ENCODE results near the gene SNAP47.

SNAP47 gene

DNA sequence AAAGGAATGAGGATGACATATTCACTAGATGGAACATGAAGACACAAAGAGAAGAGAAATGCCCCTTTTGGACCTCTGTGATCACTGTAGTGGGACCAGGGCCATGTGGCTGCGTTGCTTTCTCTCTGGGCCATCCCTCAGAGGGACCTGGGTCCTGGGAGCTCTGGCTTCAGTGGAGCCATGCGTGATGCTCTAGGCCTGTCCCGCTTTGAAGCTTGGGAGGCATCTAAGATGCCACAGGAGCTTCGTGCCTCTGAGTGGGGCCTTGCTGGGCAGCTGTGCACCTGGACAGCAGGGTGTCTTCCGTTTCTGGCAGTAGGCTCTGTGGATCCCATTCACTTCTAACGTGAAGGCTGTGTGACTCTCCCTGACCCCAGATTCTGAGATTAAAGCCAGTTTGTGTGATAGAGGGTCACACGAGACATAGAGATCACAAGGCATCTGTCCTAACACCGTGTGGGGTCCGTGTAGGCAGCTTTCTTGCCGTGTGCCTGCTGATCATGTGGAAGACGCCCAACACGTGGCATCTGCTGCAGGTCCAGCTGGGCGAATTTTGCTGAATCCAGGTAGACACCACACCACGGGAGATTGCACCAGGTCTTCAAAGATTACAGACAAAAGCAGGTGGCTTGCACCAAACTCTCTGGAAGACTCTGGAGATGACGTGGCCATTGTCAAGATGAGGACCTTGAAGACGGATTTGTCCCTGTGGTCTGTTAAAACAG, 63.0 kb downstream of the SNAP47 start:
- no peak for FAIRE-seq

DNA sequence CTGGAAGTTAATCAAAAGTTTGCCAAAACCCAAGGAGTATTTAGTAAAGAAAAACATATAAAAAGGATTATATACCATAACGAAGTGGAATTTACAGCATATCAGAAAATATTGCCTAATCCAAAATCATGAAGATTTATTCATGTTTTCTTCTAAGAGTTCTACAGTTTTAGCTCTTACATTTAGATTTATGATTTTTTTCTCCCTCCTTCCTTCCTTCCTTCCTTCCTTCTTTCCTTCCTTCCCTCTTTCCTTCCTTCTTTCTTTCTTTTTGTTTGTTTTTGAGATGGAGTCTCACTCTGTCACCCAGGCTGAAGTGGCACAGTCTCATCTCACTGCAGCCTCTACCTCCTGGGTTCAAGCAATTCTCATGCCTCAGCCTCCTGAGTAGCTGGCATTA, 64.5 kb downstream of the SNAP47 start:
- FAIRE-seq = no peak

DNA sequence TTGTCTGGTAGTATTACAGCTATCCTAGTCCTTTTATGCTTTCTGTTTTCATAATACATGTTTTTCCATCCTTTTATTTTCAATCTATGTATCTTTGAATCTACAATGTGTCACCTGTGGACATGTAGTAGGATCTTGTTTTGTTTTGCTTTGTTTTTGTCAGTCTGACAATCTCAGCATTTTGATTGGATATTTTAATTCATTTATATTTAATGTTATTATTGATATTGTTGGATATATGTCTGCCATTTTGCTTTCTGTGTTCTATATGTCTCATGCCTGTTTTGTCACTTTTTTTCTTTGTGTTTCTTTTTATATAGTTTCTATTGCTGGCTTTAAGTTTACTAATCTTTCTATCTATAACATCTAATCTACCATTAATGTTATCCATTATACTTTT, 68.7 kb downstream of the SNAP47 start:
- FAIRE-seq = peak; percentile 71

DNA sequence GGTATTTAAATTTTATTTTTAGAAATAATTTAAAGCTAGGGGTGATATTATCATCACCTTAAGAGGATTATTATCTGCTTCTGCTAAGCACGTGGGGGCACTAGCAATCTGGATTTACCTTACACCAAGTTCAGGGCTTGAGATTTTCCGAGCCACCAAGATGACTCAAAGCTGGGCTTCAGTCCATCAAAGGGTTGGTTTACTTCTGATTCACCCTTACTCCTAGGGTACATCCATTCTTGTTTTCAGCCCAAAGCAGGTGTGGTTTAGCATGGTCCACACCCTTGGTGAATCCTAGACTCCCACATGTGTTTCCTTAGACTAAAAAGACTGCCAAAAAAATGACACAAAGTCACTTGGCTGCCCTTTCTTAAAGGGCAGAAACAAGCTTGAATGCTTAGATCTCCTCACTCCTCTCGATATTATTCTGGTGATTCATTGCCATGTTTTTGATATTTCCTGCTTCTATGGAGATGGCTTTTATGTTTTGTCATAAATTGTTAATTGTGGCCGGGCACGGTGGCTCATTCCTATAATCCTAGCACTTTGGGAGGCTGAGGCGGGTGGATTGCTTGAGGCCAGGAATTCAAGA, 70.5 kb downstream of the SNAP47 start:
- peak; percentile 82 for FAIRE-seq

DNA sequence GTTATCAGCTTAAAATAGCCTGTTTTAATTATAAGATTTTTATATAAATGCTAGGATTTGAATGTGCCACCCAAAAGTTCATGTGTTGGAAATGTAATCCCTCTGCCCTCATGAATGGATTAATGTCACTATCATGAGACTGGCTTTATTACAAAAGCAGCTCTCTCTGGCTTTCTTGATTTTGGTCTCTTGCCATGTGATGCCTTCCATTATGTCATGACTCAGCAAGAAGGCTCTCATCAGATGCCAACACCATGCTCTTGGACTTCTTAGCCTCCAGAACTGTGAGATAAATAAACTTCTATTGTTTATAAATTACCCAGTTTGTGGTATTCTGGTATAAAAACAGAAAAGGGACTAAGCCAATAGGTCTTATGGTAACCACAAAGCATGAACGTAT, 73.3 kb downstream of the SNAP47 start:
- FAIRE-seq = no peak

DNA sequence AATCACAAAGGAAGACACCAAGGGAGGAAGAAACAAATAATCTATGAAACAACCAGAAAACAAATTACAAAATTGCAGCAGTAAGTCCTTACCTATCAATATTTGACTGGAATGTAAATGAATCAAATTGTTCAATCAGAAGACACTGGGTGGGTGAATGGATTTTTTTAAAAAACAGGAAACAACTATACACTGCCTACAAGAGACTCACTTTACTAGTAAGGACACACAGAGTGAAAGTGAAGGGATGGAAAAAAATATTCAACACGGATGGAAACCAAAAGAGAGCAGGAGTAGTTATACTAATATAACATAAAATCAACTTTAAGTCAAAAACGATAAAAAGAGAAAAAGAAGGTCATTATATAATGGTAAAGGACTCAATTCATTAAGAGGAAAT, 73.8 kb downstream of the SNAP47 start:
- FAIRE-seq = no peak

GRCh38 chr1:227813962-227814361, 78.7 kb downstream of the SNAP47 start:
- no peak for FAIRE-seq

DNA sequence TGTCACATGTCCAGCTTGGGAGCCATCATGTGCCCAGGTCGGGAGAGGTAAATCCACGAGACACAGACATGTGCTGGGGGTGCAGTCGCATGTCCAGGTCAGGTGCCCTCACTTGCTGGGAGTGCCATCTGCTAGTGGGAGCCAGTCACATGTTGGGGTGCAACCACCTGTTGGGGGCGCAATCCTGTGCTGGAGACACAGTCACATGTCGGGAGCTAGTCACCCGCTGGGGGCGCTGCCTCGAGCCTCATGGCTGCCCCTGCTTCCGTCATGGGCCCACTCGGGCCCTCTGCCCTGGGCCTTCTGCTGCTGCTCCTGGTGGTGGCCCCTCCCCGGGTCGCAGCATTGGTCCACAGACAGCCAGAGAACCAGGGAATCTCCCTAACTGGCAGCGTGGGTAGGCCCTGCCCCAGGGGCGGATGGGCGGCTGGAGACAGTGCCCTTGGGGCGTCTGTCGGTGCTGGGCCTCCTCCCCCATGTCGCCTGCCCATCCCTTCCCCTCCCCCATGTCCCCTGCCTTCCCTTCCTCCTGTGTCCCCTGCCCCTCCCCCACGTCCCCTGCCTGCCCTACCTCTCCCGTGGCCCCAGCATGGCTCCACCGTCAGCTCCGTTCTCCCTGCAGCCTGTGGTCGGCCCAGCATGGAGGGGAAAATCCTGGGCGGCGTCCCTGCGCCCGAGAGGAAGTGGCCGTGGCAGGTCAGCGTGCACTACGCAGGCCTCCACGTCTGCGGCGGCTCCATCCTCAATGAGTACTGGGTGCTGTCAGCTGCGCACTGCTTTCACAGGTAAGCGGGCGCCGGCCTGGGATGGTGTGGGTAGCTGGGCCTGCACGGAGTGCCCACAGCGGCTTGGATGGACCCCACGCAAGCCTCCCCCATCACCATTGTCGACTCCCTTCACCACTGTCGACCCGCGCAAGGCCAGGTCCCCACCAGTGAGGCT, 80.5 kb downstream of the SNAP47 start, which contains the start of gene PRSS38:
Gene PRSS38, plus strand, starts transcription at position 208 of the 942 bp plus-strand sequence. Its CDS starts 42 bp downstream, at position 250.
- FAIRE-seq = no peak

DNA sequence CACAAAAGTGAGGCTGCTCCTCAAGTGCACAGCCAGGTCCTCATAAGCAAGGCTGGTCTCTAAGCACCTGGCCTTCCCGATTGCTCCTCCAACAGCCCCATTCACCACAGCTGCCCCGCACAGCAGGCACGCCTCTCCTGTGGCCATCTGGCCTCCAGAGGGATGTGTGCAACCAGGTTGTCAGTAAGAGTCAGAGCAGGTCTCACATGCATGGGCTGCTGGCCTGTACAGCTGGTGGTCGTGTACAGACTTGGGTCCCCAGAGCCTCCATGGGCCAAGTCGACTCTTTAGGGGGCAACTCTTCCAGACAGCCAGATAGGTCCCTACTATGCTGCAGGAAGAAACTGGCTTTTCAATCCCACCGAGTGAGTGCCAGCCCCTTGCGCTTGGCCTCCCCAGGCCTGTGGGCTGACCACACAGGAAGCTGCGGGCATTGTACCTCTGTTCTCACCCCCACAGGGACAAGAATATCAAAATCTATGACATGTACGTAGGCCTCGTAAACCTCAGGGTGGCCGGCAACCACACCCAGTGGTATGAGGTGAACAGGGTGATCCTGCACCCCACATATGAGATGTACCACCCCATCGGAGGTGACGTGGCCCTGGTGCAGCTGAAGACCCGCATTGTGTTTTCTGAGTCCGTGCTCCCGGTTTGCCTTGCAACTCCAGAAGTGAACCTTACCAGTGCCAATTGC, 81.7 kb downstream of the SNAP47 start:
- no peak for FAIRE-seq

DNA sequence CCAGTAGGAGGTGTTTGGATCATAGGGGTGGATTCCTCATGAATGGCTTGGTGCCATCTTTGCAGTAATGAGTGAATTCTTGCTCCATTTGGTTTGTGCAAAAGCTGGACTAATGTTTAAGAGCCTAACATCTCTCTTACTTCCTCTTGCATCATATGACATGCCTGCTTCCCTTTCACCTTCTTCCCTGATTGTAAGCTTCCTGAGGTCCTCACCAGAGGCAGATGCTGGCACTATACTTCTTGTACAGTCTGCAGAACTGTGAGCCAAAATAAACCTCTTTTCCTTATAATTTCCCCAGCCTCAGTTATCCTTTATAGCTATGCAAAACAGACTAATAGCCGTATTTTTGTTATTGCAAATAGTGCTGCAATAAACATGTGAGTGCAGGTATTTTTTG, 88.3 kb downstream of the SNAP47 start:
- no peak for FAIRE-seq

DNA sequence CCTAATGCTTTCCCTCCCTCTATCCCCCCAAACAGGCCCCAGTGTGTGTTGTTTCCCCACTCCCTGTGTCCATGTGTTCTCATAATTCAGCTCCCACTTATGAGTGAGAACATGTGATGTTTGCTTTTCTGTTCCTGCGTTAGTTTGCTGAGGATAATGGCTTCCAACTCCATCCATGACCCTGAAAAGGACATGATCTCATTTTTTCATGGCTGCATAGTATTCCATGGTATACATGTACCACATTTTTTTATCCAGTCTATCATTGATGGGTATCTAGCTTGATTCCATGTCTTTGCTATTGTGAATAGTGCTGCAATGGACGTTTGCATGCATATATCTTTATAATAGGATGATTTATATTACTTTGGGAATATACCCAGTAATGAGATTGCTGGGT, 89.0 kb downstream of the SNAP47 start:
- no peak for FAIRE-seq

- no peak for FAIRE-seq
Measured at GRCh38 chr1:227828786-227829185, 93.6 kb downstream of the SNAP47 start.

Measured in endometrium (tissue), 2 donors.